Kidney (tissue), 14 donors: ENCODE results near the gene TMEM94. TPM values are rescaled to one million over a fixed set of nuclear protein-coding genes. Genes with fewer than 3 reads are reported as not detected.

ENCODE experiments used
- DNase-seq, 5 donors: peaks; one replicate each; pipeline ENCODE4 v3.0.0-alpha.2; 2013 to 2020
- FAIRE-seq: peaks from 2 replicates; lab custom pipeline; 2012; peaks lifted over from hg19 to GRCh38; lab: Jason Lieb, UNC
- H3K27ac ChIP-seq, 2 donors: one replicate each; pipeline ENCODE4 v1.7.0; 2013; ENCODE audit warnings: low read depth in 2 of 2, low read length in 2 of 2, inconsistent platforms in 1 of 2
- H3K27me3 ChIP-seq: one replicate; pipeline ENCODE4 v1.7.1; 2013; ENCODE audit warnings: low read length, inconsistent platforms; ENCODE audit not compliant: control insufficient read depth, insufficient read depth
- H3K36me3 ChIP-seq, 3 donors: one replicate each; pipeline versions ENCODE4 v1.7.0 to v1.7.1; 2013; ENCODE audit warnings: low read length in 3 of 3, control low read depth in 1 of 3, inconsistent platforms in 1 of 3; ENCODE audit not compliant: insufficient read depth in 3 of 3, control insufficient read depth in 2 of 3
- H3K4me1 ChIP-seq, 3 donors: one replicate each; pipeline versions ENCODE4 v1.7.0 to v1.7.1; 2013; ENCODE audit warnings: low read length in 3 of 3, inconsistent platforms in 1 of 3, low read depth in 1 of 3; ENCODE audit not compliant: control insufficient read depth in 2 of 3, insufficient read depth in 2 of 3
- H3K4me3 ChIP-seq, 3 donors: one replicate each; pipeline versions ENCODE4 v1.7.0 to v1.8.1; 2013; ENCODE audit warnings: low read length in 3 of 3, control low read depth in 1 of 3, inconsistent platforms in 1 of 3
- H3K9ac ChIP-seq, 3 donors: one replicate each; pipeline versions ENCODE4 v1.7.0 to v1.7.1; 2013; ENCODE audit warnings: low read length in 3 of 3, control low read depth in 1 of 3, inconsistent platforms in 1 of 3
- H3K9me3 ChIP-seq, 3 donors: one replicate each; pipeline versions ENCODE4 v1.7.0 to v1.7.1; 2013; ENCODE audit warnings: low read length in 3 of 3, control low read depth in 1 of 3, inconsistent platforms in 1 of 3; ENCODE audit not compliant: control insufficient read depth in 2 of 3, insufficient read depth in 1 of 3
- CTCF ChIP-seq: IDR thresholded peaks from 3 replicates; pipeline ENCODE4 v1.5.1; 2012; ENCODE audit warnings: mild to moderate bottlenecking, moderate library complexity, borderline replicate concordance; ENCODE audit not compliant: insufficient read depth; ENCODE audit errors: extremely low read depth
- intact Hi-C: fragments of 100-400 bp; cut with DNase I; formaldehyde crosslinking; loops from one replicate; pipeline ENCODE4 v1.11.1; 2022
- polyA plus RNA-seq: library from polyadenylated mRNA; stranded (reverse); fragments of 350-450 nt; fragmentation: Illumina TruSeq; extraction: RNeasy Lipid Tissue Mini Kit (QIAGEN cat#74804); gene quantifications from one replicate; pipeline ENCODE4 v1.2.3, GENCODE V29; 2014; ENCODE audit warnings: low read depth, low replicate concordance; ENCODE audit not compliant: insufficient read depth
- total RNA-seq: library from RNA; stranded (reverse); fragmentation: NEBNext Ultra II Directional; extraction: Animal tissue kit (Norgen Biotek cat#: 25700); gene quantifications from one replicate; pipeline ENCODE4 v1.2.1, GENCODE V29; 2021
- donor health status: control.
- donor health status: control.
- donor health status: control.
- donor health status: control.
- donor health status: control.
- donor health status: DM: yes; HTN: yes; CAD: no.
- donor health status: Normal renal cell carcinoma (clear cell type).

Gene TMEM94
- total and polyA plus RNA-seq, 2 donors from 2014 or later, result 49.6 to 82.6 TPM

- Histone ChIP-seq H3K9me3 (no peaks in the 10 kb centered on the region), H3K4me3 (no peak overlapping the region), H3K27ac (peak overlapping the region; percentile 59 to 97), H3K27me3 (no peaks in the 10 kb centered on the region), H3K36me3 (peaks cover 0 to 4% (median 0%) of the 10 kb centered on the region in 3 donors), H3K9ac (peak overlapping the region in 1 of 3 donors; percentile 61), H3K4me1 (peaks cover 0 to 63% (median 63%) of the 10 kb centered on the region in 3 donors)
- intact Hi-C loops, result no loop called here
- TF ChIP-seq CTCF, result no peak
- DNase-seq (peak in 1 of 5 donors; percentile 40), FAIRE-seq (no peak)
These were observed 84.6 kb downstream of the TMEM94 start for GRCh38 chr17:75540923-75541503.

- Histone ChIP-seq H3K4me3 (peak overlapping the region in 1 of 3 donors; percentile 59), H3K9ac (peak overlapping the region in 1 of 3 donors; percentile 56), H3K9me3 (no peaks in the 10 kb centered on the region), H3K27ac (peak overlapping the region; percentile 90 to 97), H3K27me3 (no peaks in the 10 kb centered on the region), H3K36me3 (peaks cover 0 to 7% (median 0%) of the 10 kb centered on the region in 3 donors), H3K4me1 (peaks cover 0 to 66% (median 66%) of the 10 kb centered on the region in 3 donors)
- FAIRE-seq, result no peak
- intact Hi-C loops, result no loop called here
- DNase-seq, result peak in 1 of 5 donors; percentile 35
- TF ChIP-seq CTCF, result no peak
These were observed 85.8 kb downstream of the TMEM94 start for GRCh38 chr17:75542229-75542628.

GRCh38 chr17:75542728-75543336, 86.4 kb downstream of the TMEM94 start:
- FAIRE-seq, result no peak
- intact Hi-C loops, result no loop called here
- DNase-seq, result peak in 4 of 5 donors; percentile 52 to 74 (median 64)
- H3K36me3 ChIP-seq, result peaks cover 0 to 8% (median 0%) of the 10 kb centered on the region in 3 donors
- no peaks in the 10 kb centered on the region for H3K27me3 ChIP-seq
- no peaks in the 10 kb centered on the region for H3K9me3 ChIP-seq
- no peak for TF ChIP-seq CTCF
- H3K4me3 ChIP-seq, result peak overlapping the region in 2 of 3 donors; percentile 52 to 59
- H3K27ac ChIP-seq, result peak overlapping the region; percentile 90 to 97
- H3K9ac ChIP-seq, result peak overlapping the region in 1 of 3 donors; percentile 82
- peaks cover 0 to 66% (median 66%) of the 10 kb centered on the region in 3 donors for H3K4me1 ChIP-seq
